GM12878 (cell line): Measurements from ENCODE around the gene OAF. TPM values are rescaled to one million over a fixed set of nuclear protein-coding genes. Genes with fewer than 3 reads are reported as not detected.

Source experiments
- ATF3 ChIP-seq: IDR thresholded peaks from 2 replicates; pipeline ENCODE4 v1.6.1; 2011; ENCODE audit warnings: low read depth, mild to moderate bottlenecking, low read length, moderate library complexity, borderline replicate concordance; ENCODE audit errors: extremely low read depth
- BMI1 ChIP-seq: fragments of 450-650 bp; IDR thresholded peaks from 2 replicates; pipeline ENCODE4 v1.6.1; 2016; ENCODE audit warnings: mild to moderate bottlenecking, moderate library complexity, borderline replicate concordance
- DPF2 ChIP-seq: fragments of 450-650 bp; IDR thresholded peaks from 2 replicates; pipeline ENCODE4 v1.6.1; 2017; ENCODE audit warnings: mild to moderate bottlenecking
- E2F4 ChIP-seq: IDR thresholded peaks from 2 replicates; pipeline ENCODE4 v1.6.1; 2012; ENCODE audit warnings: low read depth, low read length, improper control_type of control experiment
- ELK1 ChIP-seq: IDR thresholded peaks from 2 replicates; pipeline ENCODE4 v1.6.1; 2012; ENCODE audit warnings: low read depth, low read length, improper control_type of control experiment
- GATAD2B ChIP-seq: fragments of 450-650 bp; conservative IDR thresholded peaks from 2 replicates; pipeline ENCODE4 v1.6.1; 2017; ENCODE audit warnings: low read depth, mild to moderate bottlenecking, moderate library complexity
- HCFC1 ChIP-seq: fragments of 150-350 bp; IDR thresholded peaks from 2 replicates; pipeline ENCODE4 v1.6.1; 2014; ENCODE audit warnings: low read length
- IKZF2 ChIP-seq, 2 experiments: fragments of 450-650 bp; IDR thresholded peaks; 2 replicates each; pipeline ENCODE4 v1.6.1; 2017; ENCODE audit warnings: mild to moderate bottlenecking in 2 of 2, moderate library complexity in 2 of 2
- JUND ChIP-seq: IDR thresholded peaks from 2 replicates; pipeline ENCODE4 v1.6.1; 2012; ENCODE audit warnings: low read depth, mild to moderate bottlenecking, low read length, improper control_type of control experiment, moderate library complexity
- PAX8 ChIP-seq: fragments of 450-650 bp; IDR thresholded peaks from 2 replicates; pipeline ENCODE4 v1.6.1; 2017; ENCODE audit warnings: mild to moderate bottlenecking, moderate library complexity
- RUNX3 ChIP-seq: IDR thresholded peaks from 2 replicates; pipeline ENCODE4 v1.6.1; 2012; ENCODE audit warnings: low read length, inconsistent platforms
- SIN3A ChIP-seq: IDR thresholded peaks from 2 replicates; pipeline ENCODE4 v1.6.1; 2012; ENCODE audit warnings: low read depth, low read length, improper control_type of control experiment
- SIX5 ChIP-seq: IDR thresholded peaks from 2 replicates; pipeline ENCODE4 v1.6.1; 2011; ENCODE audit warnings: mild to moderate bottlenecking, low read depth, low read length, moderate library complexity; ENCODE audit not compliant: severe bottlenecking
- USF2 ChIP-seq: IDR thresholded peaks from 2 replicates; pipeline ENCODE4 v1.6.1; 2011; ENCODE audit warnings: low read depth, low read length, improper control_type of control experiment, borderline replicate concordance
- ZBTB11 ChIP-seq: fragments of 450-650 bp; formaldehyde crosslinking; IDR thresholded peaks from 2 replicates; pipeline ENCODE4 v1.5.0; 2022; ENCODE audit warnings: mild to moderate bottlenecking, missing genetic modification characterization
- ZZZ3 ChIP-seq: IDR thresholded peaks from 2 replicates; pipeline ENCODE4 v1.6.1; 2011; ENCODE audit warnings: low read depth; ENCODE audit not compliant: control insufficient read depth, insufficient read length
- polyA plus RNA-seq, 11 experiments: library from polyadenylated mRNA; depleted of rRNA in 4 of 11; unstranded in 6 of 11; stranded (reverse) in 5 of 11; fragments of >200 nt; fragmentation: Nextera tagmentation in 4 of 11; fragmentation: Illumina TruSeq in 1 of 11; extraction: Ambion mirVana in 4 of 11; extraction: Trizol in 1 of 11; gene quantifications; 1 replicate in 1 of 11; 2 replicates in 10 of 11; pipeline versions ENCODE4 v1.2.1 to v1.2.3, GENCODE V29; 2011 to 2016; ENCODE audit warnings: inconsistent platforms in 2 of 11, missing spikeins in 2 of 11, low read depth in 1 of 11
- total RNA-seq, 4 experiments: library from RNA; depleted of rRNA in 3 of 4; stranded (reverse); fragments of >200 nt in 3 of 4; fragmentation: Illumina TruSeq in 1 of 4; extraction: Trizol in 1 of 4; gene quantifications; 2 replicates each; pipeline versions ENCODE4 v1.2.1 to v1.2.3, GENCODE V29; 2013 to 2021
- TF ChIP-seq, protein P1 (sequence below): fragments of 450-650 bp; IDR thresholded peaks from 2 replicates; pipeline ENCODE4 v1.6.1; 2014; ENCODE audit warnings: mild to moderate bottlenecking
- TF ChIP-seq, protein P2 (sequence below): fragments of 150-350 bp; IDR thresholded peaks from 2 replicates; pipeline ENCODE4 v1.6.1; 2016; ENCODE audit warnings: low read depth, low read length

OAF gene
- total and polyA plus RNA-seq, 10 of the 15 experiments (the other 5 are each of a cell fraction or from before 2014, with no cell fraction given) = 0.10 to 4.7 (median 1.1) TPM

- TF ChIP-seq USF2 = no peak
- peak; percentile 88 for TF ChIP-seq JUND
- TF ChIP-seq SIX5 = no peak
- TF ChIP-seq ATF3 = no peak
- TF ChIP-seq PAX8 = no peak
- TF ChIP-seq E2F4 = no peak
- TF ChIP-seq, protein P1, sequence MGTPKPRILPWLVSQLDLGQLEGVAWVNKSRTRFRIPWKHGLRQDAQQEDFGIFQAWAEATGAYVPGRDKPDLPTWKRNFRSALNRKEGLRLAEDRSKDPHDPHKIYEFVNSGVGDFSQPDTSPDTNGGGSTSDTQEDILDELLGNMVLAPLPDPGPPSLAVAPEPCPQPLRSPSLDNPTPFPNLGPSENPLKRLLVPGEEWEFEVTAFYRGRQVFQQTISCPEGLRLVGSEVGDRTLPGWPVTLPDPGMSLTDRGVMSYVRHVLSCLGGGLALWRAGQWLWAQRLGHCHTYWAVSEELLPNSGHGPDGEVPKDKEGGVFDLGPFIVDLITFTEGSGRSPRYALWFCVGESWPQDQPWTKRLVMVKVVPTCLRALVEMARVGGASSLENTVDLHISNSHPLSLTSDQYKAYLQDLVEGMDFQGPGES = no peak
- no peak for TF ChIP-seq ELK1
- TF ChIP-seq, protein P2, sequence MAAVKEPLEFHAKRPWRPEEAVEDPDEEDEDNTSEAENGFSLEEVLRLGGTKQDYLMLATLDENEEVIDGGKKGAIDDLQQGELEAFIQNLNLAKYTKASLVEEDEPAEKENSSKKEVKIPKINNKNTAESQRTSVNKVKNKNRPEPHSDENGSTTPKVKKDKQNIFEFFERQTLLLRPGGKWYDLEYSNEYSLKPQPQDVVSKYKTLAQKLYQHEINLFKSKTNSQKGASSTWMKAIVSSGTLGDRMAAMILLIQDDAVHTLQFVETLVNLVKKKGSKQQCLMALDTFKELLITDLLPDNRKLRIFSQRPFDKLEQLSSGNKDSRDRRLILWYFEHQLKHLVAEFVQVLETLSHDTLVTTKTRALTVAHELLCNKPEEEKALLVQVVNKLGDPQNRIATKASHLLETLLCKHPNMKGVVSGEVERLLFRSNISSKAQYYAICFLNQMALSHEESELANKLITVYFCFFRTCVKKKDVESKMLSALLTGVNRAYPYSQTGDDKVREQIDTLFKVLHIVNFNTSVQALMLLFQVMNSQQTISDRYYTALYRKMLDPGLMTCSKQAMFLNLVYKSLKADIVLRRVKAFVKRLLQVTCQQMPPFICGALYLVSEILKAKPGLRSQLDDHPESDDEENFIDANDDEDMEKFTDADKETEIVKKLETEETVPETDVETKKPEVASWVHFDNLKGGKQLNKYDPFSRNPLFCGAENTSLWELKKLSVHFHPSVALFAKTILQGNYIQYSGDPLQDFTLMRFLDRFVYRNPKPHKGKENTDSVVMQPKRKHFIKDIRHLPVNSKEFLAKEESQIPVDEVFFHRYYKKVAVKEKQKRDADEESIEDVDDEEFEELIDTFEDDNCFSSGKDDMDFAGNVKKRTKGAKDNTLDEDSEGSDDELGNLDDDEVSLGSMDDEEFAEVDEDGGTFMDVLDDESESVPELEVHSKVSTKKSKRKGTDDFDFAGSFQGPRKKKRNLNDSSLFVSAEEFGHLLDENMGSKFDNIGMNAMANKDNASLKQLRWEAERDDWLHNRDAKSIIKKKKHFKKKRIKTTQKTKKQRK = no peak
- peak; percentile 81 for TF ChIP-seq BMI1
- peak; percentile 73 for TF ChIP-seq GATAD2B
- peak; percentile 99 for TF ChIP-seq IKZF2 (IDR thresholded peaks at IDR 0.05)
- no peak for TF ChIP-seq HCFC1
- no peak for TF ChIP-seq ZBTB11
- no peak for TF ChIP-seq SIN3A
- TF ChIP-seq DPF2 = peak; percentile 94
- no peak for TF ChIP-seq ZZZ3
- TF ChIP-seq RUNX3 = peak; percentile 93
These were observed 37.9 kb downstream of the OAF start (continued) for GRCh38 chr11:120248551-120249278.
